ENCODE data around the gene MRFAP1. TPM values are rescaled to one million over a fixed set of nuclear protein-coding genes. Genes with fewer than 3 reads are reported as not detected.
A peak's percentile ranks its signal among the peaks of the same experiment; 100 is the strongest.

The MRFAP1 gene
- total RNA-seq, 1 donor = 94.1 TPM

DNA sequence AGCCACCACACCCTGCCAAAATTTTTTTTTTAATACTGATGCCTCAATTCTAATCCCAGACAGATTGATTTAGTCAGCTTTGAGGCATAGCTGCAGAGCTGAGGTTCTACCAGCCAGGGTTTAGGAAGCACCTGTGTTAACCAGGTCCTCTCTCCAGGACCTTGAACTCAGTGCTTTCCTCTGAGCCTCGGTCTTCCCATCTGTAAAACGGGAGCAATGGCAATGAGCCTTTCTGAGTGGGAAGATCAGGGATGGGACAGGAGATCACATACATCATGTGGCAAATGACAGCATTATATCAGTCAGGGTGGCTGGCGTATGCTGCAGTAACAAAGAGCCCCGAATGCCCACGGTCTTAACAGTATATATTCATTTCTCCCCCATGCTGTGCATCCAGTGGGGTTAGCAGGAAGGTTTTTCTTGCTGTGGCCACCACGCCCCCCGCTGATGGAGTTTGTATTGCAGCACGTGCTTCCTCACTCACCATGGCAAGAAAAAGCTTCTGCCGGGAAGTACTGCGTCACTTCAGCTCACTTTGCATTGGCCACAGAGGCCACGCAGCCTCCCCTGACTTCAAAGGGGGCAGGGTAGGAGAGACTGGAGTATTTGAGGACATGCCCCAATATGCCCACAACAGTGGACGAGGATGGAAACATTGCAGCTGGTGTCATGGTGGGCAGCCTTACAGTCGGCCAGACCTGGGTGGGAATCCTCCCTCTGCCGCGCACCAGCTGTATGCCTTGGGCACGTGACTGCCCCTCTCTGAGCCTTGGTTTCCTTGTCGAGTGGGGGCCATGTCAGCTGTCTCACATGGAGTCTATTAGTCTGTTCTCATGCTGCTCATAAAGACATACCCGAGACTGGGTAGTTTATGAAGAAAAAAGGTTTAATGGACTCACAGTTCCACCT, 24.1 kb upstream of the MRFAP1 start:
- Histone ChIP-seq H3K4me3 (ENCODE audit: insufficient read depth, low read length) (no peak overlapping the region), H3K27me3 (ENCODE audit: insufficient read depth, low read length) (no peaks in the 10 kb centered on the region), H2AFZ (ENCODE audit: low read length) (no peak overlapping the region), H3K27ac (ENCODE audit: low read depth, low read length) (no peak overlapping the region), H3K4me2 (ENCODE audit: insufficient read depth, low read length) (no peak overlapping the region), H3K36me3 (ENCODE audit: insufficient read depth, low read length) (no peaks in the 10 kb centered on the region), H3K79me2 (ENCODE audit: insufficient read depth, low read length) (no peaks in the 10 kb centered on the region), H3K4me1 (ENCODE audit: insufficient read depth, low read length) (no peaks in the 10 kb centered on the region), H4K20me1 (ENCODE audit: insufficient read depth, low read length) (no peaks in the 10 kb centered on the region), H3K9me3 (ENCODE audit: low read depth, low read length) (no peaks in the 10 kb centered on the region)
- TF ChIP-seq, protein P1, sequence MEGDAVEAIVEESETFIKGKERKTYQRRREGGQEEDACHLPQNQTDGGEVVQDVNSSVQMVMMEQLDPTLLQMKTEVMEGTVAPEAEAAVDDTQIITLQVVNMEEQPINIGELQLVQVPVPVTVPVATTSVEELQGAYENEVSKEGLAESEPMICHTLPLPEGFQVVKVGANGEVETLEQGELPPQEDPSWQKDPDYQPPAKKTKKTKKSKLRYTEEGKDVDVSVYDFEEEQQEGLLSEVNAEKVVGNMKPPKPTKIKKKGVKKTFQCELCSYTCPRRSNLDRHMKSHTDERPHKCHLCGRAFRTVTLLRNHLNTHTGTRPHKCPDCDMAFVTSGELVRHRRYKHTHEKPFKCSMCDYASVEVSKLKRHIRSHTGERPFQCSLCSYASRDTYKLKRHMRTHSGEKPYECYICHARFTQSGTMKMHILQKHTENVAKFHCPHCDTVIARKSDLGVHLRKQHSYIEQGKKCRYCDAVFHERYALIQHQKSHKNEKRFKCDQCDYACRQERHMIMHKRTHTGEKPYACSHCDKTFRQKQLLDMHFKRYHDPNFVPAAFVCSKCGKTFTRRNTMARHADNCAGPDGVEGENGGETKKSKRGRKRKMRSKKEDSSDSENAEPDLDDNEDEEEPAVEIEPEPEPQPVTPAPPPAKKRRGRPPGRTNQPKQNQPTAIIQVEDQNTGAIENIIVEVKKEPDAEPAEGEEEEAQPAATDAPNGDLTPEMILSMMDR (IDR thresholded peaks at IDR 0.05; ENCODE audit: extremely low read depth, low read depth, low read length) = no peak
- DNase-seq (ENCODE audit: insufficient read length, low spot score, missing footprints) = peak; percentile 27

DNA sequence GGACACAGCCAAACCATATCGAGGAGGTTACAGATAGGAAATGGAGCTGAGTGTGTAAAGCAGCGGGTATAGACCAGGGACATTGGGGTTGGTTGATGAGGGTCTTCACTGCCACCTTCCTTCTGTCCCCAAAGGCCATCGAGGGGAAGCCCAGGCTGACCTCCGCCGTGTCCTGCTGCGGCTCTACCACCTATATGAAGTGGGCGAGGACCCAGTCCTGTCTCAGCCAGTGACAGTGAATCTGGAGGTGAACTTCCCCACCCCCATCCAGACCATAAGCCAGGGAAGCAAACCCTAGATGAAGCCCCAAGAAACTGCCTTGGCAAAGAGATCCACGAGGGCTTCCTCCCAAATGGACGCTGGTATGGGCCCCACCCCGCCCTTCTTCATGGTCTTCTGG, 23.2 kb upstream of the MRFAP1 start:
- Histone ChIP-seq H3K27me3 (ENCODE audit: insufficient read depth, low read length) (no peaks in the 10 kb centered on the region), H2AFZ (ENCODE audit: low read length) (no peak overlapping the region), H3K79me2 (ENCODE audit: insufficient read depth, low read length) (no peaks in the 10 kb centered on the region), H3K36me3 (ENCODE audit: insufficient read depth, low read length) (no peaks in the 10 kb centered on the region), H3K9me3 (ENCODE audit: low read depth, low read length) (no peaks in the 10 kb centered on the region), H3K4me1 (ENCODE audit: insufficient read depth, low read length) (no peaks in the 10 kb centered on the region), H4K20me1 (ENCODE audit: insufficient read depth, low read length) (no peaks in the 10 kb centered on the region), H3K4me3 (ENCODE audit: insufficient read depth, low read length) (no peak overlapping the region), H3K4me2 (ENCODE audit: insufficient read depth, low read length) (no peak overlapping the region), H3K27ac (ENCODE audit: low read depth, low read length) (no peak overlapping the region)
- TF ChIP-seq, protein P1 (IDR thresholded peaks at IDR 0.05; ENCODE audit: extremely low read depth, low read depth, low read length) = no peak
- peak; percentile 37 for DNase-seq (ENCODE audit: insufficient read length, low spot score, missing footprints)

DNA sequence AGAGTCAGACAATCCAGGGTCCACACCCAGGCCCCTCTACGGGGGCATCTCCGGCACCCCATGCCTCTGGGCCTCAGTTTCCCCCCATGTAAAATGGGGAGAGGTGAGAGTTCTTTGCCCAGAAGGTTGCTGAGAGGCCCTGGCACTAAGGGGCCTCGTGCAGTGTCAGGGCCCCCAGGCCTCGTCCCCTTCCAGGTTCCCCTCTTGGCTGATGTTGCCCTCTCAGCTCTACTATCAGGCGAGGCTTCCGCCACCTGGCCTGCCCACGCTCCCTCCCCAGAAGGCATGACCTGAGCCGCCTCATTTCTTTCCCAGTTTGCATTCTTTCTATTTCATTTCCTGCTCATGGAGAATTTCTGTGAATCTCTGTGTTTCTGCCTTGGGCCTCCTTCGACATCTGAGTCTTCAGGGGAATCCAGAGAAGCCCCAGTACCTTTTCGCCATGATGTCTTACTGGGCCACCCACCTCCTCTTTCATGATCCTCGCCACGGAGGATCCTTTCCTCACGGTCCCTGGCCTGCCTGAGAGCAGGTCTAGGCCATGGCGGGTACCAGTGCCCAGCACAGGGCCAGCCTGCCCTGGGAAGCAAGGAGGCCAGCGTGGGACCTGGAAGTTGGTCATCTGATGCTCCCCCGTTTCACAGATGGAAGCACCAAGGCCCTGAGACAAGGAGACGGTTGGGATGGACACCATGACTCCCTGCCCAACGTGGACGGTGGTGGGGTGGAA, 21.9 kb upstream of the MRFAP1 start:
- Histone ChIP-seq H3K9me3 (ENCODE audit: low read depth, low read length) (no peaks in the 10 kb centered on the region), H3K27ac (ENCODE audit: low read depth, low read length) (no peak overlapping the region), H3K4me1 (ENCODE audit: insufficient read depth, low read length) (no peaks in the 10 kb centered on the region), H3K36me3 (ENCODE audit: insufficient read depth, low read length) (no peaks in the 10 kb centered on the region), H2AFZ (ENCODE audit: low read length) (no peak overlapping the region), H3K79me2 (ENCODE audit: insufficient read depth, low read length) (no peaks in the 10 kb centered on the region), H3K4me2 (ENCODE audit: insufficient read depth, low read length) (no peak overlapping the region), H3K27me3 (ENCODE audit: insufficient read depth, low read length) (no peaks in the 10 kb centered on the region), H3K4me3 (ENCODE audit: insufficient read depth, low read length) (no peak overlapping the region), H4K20me1 (ENCODE audit: insufficient read depth, low read length) (no peaks in the 10 kb centered on the region)
- DNase-seq (ENCODE audit: insufficient read length, low spot score, missing footprints) = peak; percentile 72
- TF ChIP-seq, protein P1 (IDR thresholded peaks at IDR 0.05; ENCODE audit: extremely low read depth, low read depth, low read length) = no peak

DNA sequence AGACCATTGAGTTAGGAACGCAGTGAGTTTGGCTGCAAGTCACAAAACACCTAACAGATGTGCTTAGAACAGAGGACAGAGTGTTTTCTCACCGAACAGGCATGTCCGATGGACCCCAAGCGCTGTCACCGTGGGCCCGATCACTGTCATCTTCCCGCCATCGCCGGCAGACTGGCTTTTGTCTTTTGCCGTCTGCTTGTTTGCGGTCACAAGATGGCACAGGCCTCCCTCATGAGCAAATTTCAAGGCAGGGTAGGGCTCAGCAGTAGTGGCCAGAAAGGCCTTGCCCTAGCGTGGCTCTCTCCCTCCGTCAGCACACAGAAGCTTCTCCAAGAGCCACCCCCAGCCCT, 21.4 kb upstream of the MRFAP1 start:
- no peak overlapping the region for H3K4me3 ChIP-seq (ENCODE audit: insufficient read depth, low read length)
- DNase-seq (ENCODE audit: insufficient read length, low spot score, missing footprints) = peak; percentile 57
- H3K9me3 ChIP-seq (ENCODE audit: low read depth, low read length) = no peaks in the 10 kb centered on the region
- no peaks in the 10 kb centered on the region for H3K27me3 ChIP-seq (ENCODE audit: insufficient read depth, low read length)
- no peaks in the 10 kb centered on the region for H3K79me2 ChIP-seq (ENCODE audit: insufficient read depth, low read length)
- no peaks in the 10 kb centered on the region for H3K4me1 ChIP-seq (ENCODE audit: insufficient read depth, low read length)
- no peaks in the 10 kb centered on the region for H4K20me1 ChIP-seq (ENCODE audit: insufficient read depth, low read length)
- H3K36me3 ChIP-seq (ENCODE audit: insufficient read depth, low read length) = no peaks in the 10 kb centered on the region
- no peak overlapping the region for H2AFZ ChIP-seq (ENCODE audit: low read length)
- TF ChIP-seq, protein P1 (IDR thresholded peaks at IDR 0.05; ENCODE audit: extremely low read depth, low read depth, low read length) = no peak
- no peak overlapping the region for H3K27ac ChIP-seq (ENCODE audit: low read depth, low read length)
- no peak overlapping the region for H3K4me2 ChIP-seq (ENCODE audit: insufficient read depth, low read length)

Data from osteoblast (primary cell).